IMR-90 (cell line): ENCODE results near the gene S100A5. TPM values are rescaled to one million over a fixed set of nuclear protein-coding genes. Genes with fewer than 3 reads are reported as not detected.

Experiments used
- ATAC-seq: fragments of 200-7000 bp; cut with Tn5 transposase; 2 replicates; pipeline ENCODE4 v1.9.1; 2020; ENCODE audit warnings: low read depth, mild to moderate bottlenecking, moderate library complexity
- BruUV-seq: library from RNA; stranded (reverse); fragments of 400-500 nt; replicated peaks from 2 replicates; lab custom pipeline; 2021; lab: Mats Ljungman, UMichigan
- CTCF ChIA-PET: fragments of 300-600 bp; formaldehyde crosslinking; extraction: SDS; loops from one replicate; lab custom pipeline; 2021; ENCODE audit warnings: antibody characterized with exemption; lab: Yijun Ruan, JAX
- POLR2A ChIA-PET: fragments of 300-600 bp; sonication (Branson Sonifier 250); formaldehyde crosslinking; loops from one replicate; lab custom pipeline; 2022; ENCODE audit warnings: antibody characterized with exemption; ENCODE audit not compliant: unreplicated experiment; lab: Charles Lee
- DNase-seq: peaks from one replicate; pipeline ENCODE4 v3.0.0; 2013
- H2AFZ ChIP-seq: replicated peaks from 2 replicates; pipeline ENCODE3; 2013; ENCODE audit warnings: low read length, mild to moderate bottlenecking; ENCODE audit not compliant: poor library complexity
- H2AK5ac ChIP-seq: 2 replicates; pipeline ENCODE4 v1.6.1; 2013; ENCODE audit warnings: low read depth, low read length, inconsistent platforms
- H2AK9ac ChIP-seq: replicated peaks from 2 replicates; pipeline ENCODE3; 2013; ENCODE audit warnings: mild to moderate bottlenecking, low read depth, low read length, moderate library complexity; ENCODE audit not compliant: poor library complexity
- H2BK120ac ChIP-seq: 2 replicates; pipeline ENCODE4 v1.6.1; 2013; ENCODE audit warnings: low read depth, low read length, inconsistent platforms
- H2BK15ac ChIP-seq: 3 replicates; pipeline ENCODE4 v1.6.1; 2013; ENCODE audit warnings: low read depth, low read length, inconsistent platforms
- H2BK20ac ChIP-seq: 2 replicates; pipeline ENCODE4 v1.6.1; 2013; ENCODE audit warnings: low read depth, mild to moderate bottlenecking, inconsistent platforms, low read length, moderate library complexity
- H2BK5ac ChIP-seq: 2 replicates; pipeline ENCODE4 v1.6.1; 2013; ENCODE audit warnings: mild to moderate bottlenecking, low read depth, low read length, inconsistent platforms; ENCODE audit not compliant: poor library complexity, severe bottlenecking
- H3K14ac ChIP-seq: replicated peaks from 2 replicates; pipeline ENCODE4 v1.6.1; 2013; ENCODE audit warnings: low read depth, low read length, inconsistent platforms
- H3K18ac ChIP-seq: 2 replicates; pipeline ENCODE4 v1.6.1; 2013; ENCODE audit warnings: low read depth, low read length, control low read depth
- H3K23ac ChIP-seq: 2 replicates; pipeline ENCODE4 v1.6.1; 2013; ENCODE audit warnings: low read depth, low read length, inconsistent platforms
- H3K27ac ChIP-seq: 2 replicates; pipeline ENCODE4 v1.5.1; 2013; ENCODE audit warnings: mild to moderate bottlenecking, control low read depth, low read length; ENCODE audit not compliant: insufficient read depth
- H3K27me3 ChIP-seq: 2 replicates; pipeline ENCODE4 v1.6.1; 2013; ENCODE audit warnings: low read length; ENCODE audit not compliant: control insufficient read depth, insufficient read depth
- H3K36me3 ChIP-seq: 2 replicates; pipeline ENCODE4 v1.6.1; 2013; ENCODE audit warnings: low read length, mixed read lengths; ENCODE audit not compliant: control insufficient read depth, insufficient read depth
- H3K4ac ChIP-seq: 2 replicates; pipeline ENCODE4 v1.6.1; 2013; ENCODE audit warnings: low read depth, low read length, inconsistent platforms
- H3K4me1 ChIP-seq: 2 replicates; pipeline ENCODE4 v1.6.1; 2013; ENCODE audit warnings: low read length, mixed read lengths; ENCODE audit not compliant: control insufficient read depth, insufficient read depth
- H3K4me2 ChIP-seq: 2 replicates; pipeline ENCODE4 v1.6.1; 2013; ENCODE audit warnings: low read depth, mild to moderate bottlenecking, control low read depth, low read length, moderate library complexity
- H3K4me3 ChIP-seq: 2 replicates; pipeline ENCODE4 v1.5.1; 2013; ENCODE audit warnings: low read depth, mild to moderate bottlenecking, control low read depth, low read length, moderate library complexity; ENCODE audit not compliant: insufficient read depth
- H3K56ac ChIP-seq: 2 replicates; pipeline ENCODE4 v1.6.1; 2013; ENCODE audit warnings: low read length, inconsistent platforms; ENCODE audit not compliant: insufficient read depth; ENCODE audit errors: extremely low read depth
- H3K79me1 ChIP-seq, 2 experiments: 2 replicates each; pipeline ENCODE4 v1.6.1; 2013; ENCODE audit warnings: low read length in 2 of 2, inconsistent platforms in 1 of 2, low read depth in 1 of 2
- H3K9ac ChIP-seq: 2 replicates; pipeline ENCODE4 v1.6.1; 2013; ENCODE audit warnings: low read depth, low read length, control low read depth
- H3K9me1 ChIP-seq: 2 replicates; pipeline ENCODE4 v1.6.1; 2013; ENCODE audit warnings: low read length, inconsistent platforms; ENCODE audit not compliant: insufficient read depth
- H3K9me3 ChIP-seq: 2 replicates; pipeline ENCODE4 v1.6.1; 2013; ENCODE audit warnings: low read length; ENCODE audit not compliant: control insufficient read depth, insufficient read depth
- H4K20me1 ChIP-seq: 2 replicates; pipeline ENCODE4 v1.6.1; 2013; ENCODE audit warnings: low read length, inconsistent platforms; ENCODE audit not compliant: insufficient read depth
- H4K5ac ChIP-seq: 2 replicates; pipeline ENCODE4 v1.6.1; 2013; ENCODE audit warnings: mild to moderate bottlenecking, low read depth, low read length, control low read depth
- H4K8ac ChIP-seq, 2 experiments: 2 replicates each; pipeline ENCODE4 v1.6.1; 2013; ENCODE audit warnings: low read depth in 2 of 2, low read length in 2 of 2, control low read depth in 1 of 2, inconsistent platforms in 1 of 2
- H4K91ac ChIP-seq: 2 replicates; pipeline ENCODE4 v1.6.1; 2013; ENCODE audit warnings: low read depth, low read length, inconsistent platforms; ENCODE audit not compliant: insufficient read depth
- BHLHE40 ChIP-seq: fragments of 150-350 bp; IDR thresholded peaks from 2 replicates; pipeline ENCODE4 v1.6.1; 2016; ENCODE audit warnings: mild to moderate bottlenecking, low read depth, low read length
- CEBPB ChIP-seq: IDR thresholded peaks from 2 replicates; pipeline ENCODE4 v1.6.1; 2012; ENCODE audit warnings: low read depth, low read length, improper control_type of control experiment
- CHD1 ChIP-seq: IDR thresholded peaks from 2 replicates; pipeline ENCODE4 v1.6.1; 2012; ENCODE audit warnings: low read depth, low read length, improper control_type of control experiment
- FOS ChIP-seq: fragments of 150-350 bp; IDR thresholded peaks from 2 replicates; pipeline ENCODE4 v1.6.1; 2016; ENCODE audit warnings: low read depth, low read length
- MAFK ChIP-seq: IDR thresholded peaks from 2 replicates; pipeline ENCODE4 v1.6.1; 2012; ENCODE audit warnings: low read depth, low read length, improper control_type of control experiment
- MAZ ChIP-seq: IDR thresholded peaks from 2 replicates; pipeline ENCODE4 v1.6.1; 2012; ENCODE audit warnings: low read depth, mild to moderate bottlenecking, low read length, improper control_type of control experiment, moderate library complexity, borderline replicate concordance
- MXI1 ChIP-seq: IDR thresholded peaks from 2 replicates; pipeline ENCODE4 v1.6.1; 2012; ENCODE audit warnings: low read depth, mild to moderate bottlenecking, low read length, moderate library complexity, borderline replicate concordance
- NFE2L2 ChIP-seq: fragments of 150-350 bp; IDR thresholded peaks from 2 replicates; pipeline ENCODE4 v1.6.1; 2016; ENCODE audit warnings: low read depth, mild to moderate bottlenecking, low read length
- POLR2A ChIP-seq: IDR thresholded peaks from 2 replicates; pipeline ENCODE4 v1.6.1; 2012; ENCODE audit warnings: mild to moderate bottlenecking, low read depth, low read length
- RAD21 ChIP-seq: IDR thresholded peaks from 2 replicates; pipeline ENCODE4 v1.6.1; 2012; ENCODE audit warnings: low read length, improper control_type of control experiment
- RCOR1 ChIP-seq: IDR thresholded peaks from 2 replicates; pipeline ENCODE4 v1.6.1; 2012; ENCODE audit warnings: mild to moderate bottlenecking, low read length, improper control_type of control experiment; ENCODE audit not compliant: insufficient replicate concordance
- RFX5 ChIP-seq: IDR thresholded peaks from 2 replicates; pipeline ENCODE4 v1.8.0; 2012; ENCODE audit warnings: low read depth, mild to moderate bottlenecking, low read length, moderate library complexity
- SMC3 ChIP-seq: fragments of 150-350 bp; IDR thresholded peaks from 2 replicates; pipeline ENCODE4 v1.6.1; 2016; ENCODE audit warnings: low read depth, mild to moderate bottlenecking, antibody characterized with exemption, low read length, moderate library complexity
- WGBS, 2 experiments: methylation state at CpG; one replicate each; pipeline versions ENCODE4 v1.1.5 to v1.1.7; 2013; ENCODE audit warnings: missing lambda C conversion rate in 2 of 2; ENCODE audit not compliant: insufficient read length in 1 of 2; ENCODE audit errors: extremely low coverage in 2 of 2; 5-methylcytosine and 5-hydroxymethylcytosine counted together
- dilution Hi-C: fragments of 300-500 bp; cut with HindIII; formaldehyde crosslinking; loops from one replicate; pipeline ENCODE4 v1.14.3; 2018; ENCODE audit warnings: low sequenced_read_pairs; ENCODE audit not compliant: unreplicated experiment
- in situ Hi-C: fragments of 300-500 bp; cut with MboI; formaldehyde crosslinking; loops from 3 replicates; pipeline ENCODE4 v1.14.3; 2019; ENCODE audit warnings: low sequenced_read_pairs, inconsistent platforms, mixed read lengths
- intact Hi-C: fragments of 100-400 bp; cut with micrococcal nuclease; formaldehyde crosslinking; loops from 2 replicates; pipeline ENCODE4 v1.10.0; 2022
- polyA plus RNA-seq, 3 experiments: library from polyadenylated mRNA; depleted of rRNA; stranded (reverse); fragments of >200 nt; gene quantifications; 2 replicates each; pipeline ENCODE4 v1.2.3, GENCODE V29; 2012; ENCODE audit warnings: low replicate concordance in 1 of 3
- total RNA-seq: library from RNA; depleted of rRNA; stranded (reverse); fragments of >200 nt; gene quantifications from 2 replicates; pipeline ENCODE4 v1.2.3, GENCODE V29; 2012
- TF ChIP-seq, protein P1 (sequence below): fragments of 150-350 bp; IDR thresholded peaks from 2 replicates; pipeline ENCODE4 v1.6.1; 2017; ENCODE audit warnings: mild to moderate bottlenecking, antibody characterized with exemption, low read length, low read depth
- TF ChIP-seq, protein P2 (sequence below): fragments of 150-350 bp; IDR thresholded peaks from 2 replicates; pipeline ENCODE4 v1.6.1; 2016; ENCODE audit warnings: low read depth, mild to moderate bottlenecking, low read length, moderate library complexity, borderline replicate concordance
- TF ChIP-seq, protein P3 (sequence below): conservative IDR thresholded peaks from 2 replicates; pipeline ENCODE4 v1.5.1; 2012; ENCODE audit warnings: mild to moderate bottlenecking, low read depth, low read length, improper control_type of control experiment

S100A5 gene
- total and polyA plus RNA-seq, 2 of the 4 experiments (the other 2 are of a cell fraction) = 0.27 TPM; not detected in 1

DNA sequence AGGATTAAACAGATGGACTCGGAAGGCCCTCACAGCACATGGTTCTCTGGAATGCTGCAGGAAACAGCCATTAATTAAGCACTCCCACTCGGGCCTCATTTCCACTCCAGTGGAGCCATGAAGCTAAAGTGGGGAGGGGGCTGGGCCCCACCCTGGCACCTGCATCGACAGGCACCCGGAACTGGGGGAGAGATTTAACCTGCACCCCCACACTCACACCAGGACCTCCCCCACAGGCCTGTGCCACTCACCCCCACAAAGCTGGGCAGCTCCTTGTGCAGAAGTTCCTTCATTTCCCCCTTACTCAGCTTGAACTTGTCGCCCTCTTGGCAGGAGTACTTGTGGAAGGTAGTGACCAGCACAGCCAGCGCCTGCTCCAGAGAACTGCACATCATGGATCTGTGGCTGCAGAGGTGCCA is 22.8 kb upstream of the S100A5 start:
- no peak overlapping the region for H3K23ac ChIP-seq
- H3K4me1 ChIP-seq = peaks cover 29% of the 10 kb centered on the region
- H3K27ac ChIP-seq = no peak overlapping the region
- no peak for TF ChIP-seq MAZ
- TF ChIP-seq BHLHE40 = no peak
- TF ChIP-seq, protein P1, sequence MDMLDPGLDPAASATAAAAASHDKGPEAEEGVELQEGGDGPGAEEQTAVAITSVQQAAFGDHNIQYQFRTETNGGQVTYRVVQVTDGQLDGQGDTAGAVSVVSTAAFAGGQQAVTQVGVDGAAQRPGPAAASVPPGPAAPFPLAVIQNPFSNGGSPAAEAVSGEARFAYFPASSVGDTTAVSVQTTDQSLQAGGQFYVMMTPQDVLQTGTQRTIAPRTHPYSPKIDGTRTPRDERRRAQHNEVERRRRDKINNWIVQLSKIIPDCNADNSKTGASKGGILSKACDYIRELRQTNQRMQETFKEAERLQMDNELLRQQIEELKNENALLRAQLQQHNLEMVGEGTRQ = no peak
- TF ChIP-seq RAD21 = no peak
- TF ChIP-seq RFX5 = no peak
- no peak for TF ChIP-seq NFE2L2
- no peak for TF ChIP-seq POLR2A
- TF ChIP-seq CHD1 = no peak
- TF ChIP-seq MXI1 = no peak
- TF ChIP-seq FOS = no peak
- TF ChIP-seq, protein P2, sequence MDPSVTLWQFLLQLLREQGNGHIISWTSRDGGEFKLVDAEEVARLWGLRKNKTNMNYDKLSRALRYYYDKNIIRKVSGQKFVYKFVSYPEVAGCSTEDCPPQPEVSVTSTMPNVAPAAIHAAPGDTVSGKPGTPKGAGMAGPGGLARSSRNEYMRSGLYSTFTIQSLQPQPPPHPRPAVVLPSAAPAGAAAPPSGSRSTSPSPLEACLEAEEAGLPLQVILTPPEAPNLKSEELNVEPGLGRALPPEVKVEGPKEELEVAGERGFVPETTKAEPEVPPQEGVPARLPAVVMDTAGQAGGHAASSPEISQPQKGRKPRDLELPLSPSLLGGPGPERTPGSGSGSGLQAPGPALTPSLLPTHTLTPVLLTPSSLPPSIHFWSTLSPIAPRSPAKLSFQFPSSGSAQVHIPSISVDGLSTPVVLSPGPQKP = no peak
- TF ChIP-seq SMC3 = no peak
- TF ChIP-seq MAFK = no peak
- TF ChIP-seq, protein P3, sequence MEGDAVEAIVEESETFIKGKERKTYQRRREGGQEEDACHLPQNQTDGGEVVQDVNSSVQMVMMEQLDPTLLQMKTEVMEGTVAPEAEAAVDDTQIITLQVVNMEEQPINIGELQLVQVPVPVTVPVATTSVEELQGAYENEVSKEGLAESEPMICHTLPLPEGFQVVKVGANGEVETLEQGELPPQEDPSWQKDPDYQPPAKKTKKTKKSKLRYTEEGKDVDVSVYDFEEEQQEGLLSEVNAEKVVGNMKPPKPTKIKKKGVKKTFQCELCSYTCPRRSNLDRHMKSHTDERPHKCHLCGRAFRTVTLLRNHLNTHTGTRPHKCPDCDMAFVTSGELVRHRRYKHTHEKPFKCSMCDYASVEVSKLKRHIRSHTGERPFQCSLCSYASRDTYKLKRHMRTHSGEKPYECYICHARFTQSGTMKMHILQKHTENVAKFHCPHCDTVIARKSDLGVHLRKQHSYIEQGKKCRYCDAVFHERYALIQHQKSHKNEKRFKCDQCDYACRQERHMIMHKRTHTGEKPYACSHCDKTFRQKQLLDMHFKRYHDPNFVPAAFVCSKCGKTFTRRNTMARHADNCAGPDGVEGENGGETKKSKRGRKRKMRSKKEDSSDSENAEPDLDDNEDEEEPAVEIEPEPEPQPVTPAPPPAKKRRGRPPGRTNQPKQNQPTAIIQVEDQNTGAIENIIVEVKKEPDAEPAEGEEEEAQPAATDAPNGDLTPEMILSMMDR = no peak
- no peak for TF ChIP-seq CEBPB
- no peak for TF ChIP-seq RCOR1
- peak overlapping the region; percentile 66 for H4K91ac ChIP-seq
- no peak for ATAC-seq
- H2AFZ ChIP-seq = peak overlapping the region; percentile 58
- H3K4me2 ChIP-seq = no peak overlapping the region
- no peaks in the 10 kb centered on the region for H3K27me3 ChIP-seq
- H3K9ac ChIP-seq = no peak overlapping the region
- H3K18ac ChIP-seq = no peak overlapping the region
- H3K79me1 ChIP-seq = peaks cover 4 to 44% of the 10 kb centered on the region in 2 experiments; a peak in 3 of 4 replicates
- peak overlapping the region; percentile 94 for H2AK5ac ChIP-seq
- peak overlapping the region; percentile 62; the same call in 2 of the 3 replicates for H2BK15ac ChIP-seq
- no peak overlapping the region for H4K5ac ChIP-seq
- H3K4ac ChIP-seq = peak overlapping the region; percentile 65; the same call in 1 of the 2 replicates
- H2BK120ac ChIP-seq = peak overlapping the region; percentile 87
- peak overlapping the region; percentile 11 for H2AK9ac ChIP-seq
- no peak overlapping the region for H3K56ac ChIP-seq
- no peaks in the 10 kb centered on the region for H4K20me1 ChIP-seq
- H4K8ac ChIP-seq = peak overlapping the region in 1 of 2 experiments; percentile 45; a peak in 1 of 4 replicates
- no peaks in the 10 kb centered on the region for H3K36me3 ChIP-seq
- H2BK20ac ChIP-seq = 0 out of 2 replicates have a peak overlapping the region, but pooled peaks have one; percentile 51
- H3K4me3 ChIP-seq = no peak overlapping the region
- no peak for DNase-seq
- H3K9me1 ChIP-seq = peaks cover 28% of the 10 kb centered on the region
- H2BK5ac ChIP-seq = peak overlapping the region; percentile 4
- intact Hi-C loops = no loop called here
- ChIA-PET CTCF (no interaction called here), POLR2A (no interaction called here)
- 100% methylated on average over 3 of the region's 6 CpGs; no CpG with 5 or more reads in 1 of the 2 experiments for WGBS, 2 experiments
- H3K9me3 ChIP-seq = no peaks in the 10 kb centered on the region
- dilution Hi-C loops = no loop called here
- no TSS peak for BruUV-seq
- in situ Hi-C loops = loop anchor here (10.0 kb wide), 1 partner anchor 49 kb away; no protein-coding TSS in a partner anchor
- peak overlapping the region; percentile 34; the same call in 1 of the 2 replicates for H3K14ac ChIP-seq
